NB4 (cell line): ENCODE data around the gene CLEC4C.

Source experiments
- DNase-seq: peaks from one replicate; pipeline ENCODE4 v3.0.0; 2010; ENCODE audit warnings: low read depth
- H3K4me3 ChIP-seq: one replicate; pipeline ENCODE4 v1.5.1; 2011; ENCODE audit warnings: mild to moderate bottlenecking, low read depth, low read length, moderate library complexity
- MYC ChIP-seq: IDR thresholded peaks from 2 replicates; pipeline ENCODE4 v1.6.1; 2011; ENCODE audit warnings: low read depth, low read length
- POLR2A ChIP-seq: IDR thresholded peaks from 2 replicates; pipeline ENCODE4 v1.6.1; 2011; ENCODE audit warnings: mild to moderate bottlenecking; ENCODE audit not compliant: insufficient read length; ENCODE audit errors: extremely low read depth
- TF ChIP-seq, protein P1 (sequence below): IDR thresholded peaks from one replicate; pipeline ENCODE4 v1.5.1; 2012; ENCODE audit warnings: low read depth, low read length
- TF ChIP-seq, protein P2 (sequence below): IDR thresholded peaks from 2 replicates; pipeline ENCODE4 v1.6.1; 2011; ENCODE audit warnings: low read depth, low read length

CLEC4C gene

DNA sequence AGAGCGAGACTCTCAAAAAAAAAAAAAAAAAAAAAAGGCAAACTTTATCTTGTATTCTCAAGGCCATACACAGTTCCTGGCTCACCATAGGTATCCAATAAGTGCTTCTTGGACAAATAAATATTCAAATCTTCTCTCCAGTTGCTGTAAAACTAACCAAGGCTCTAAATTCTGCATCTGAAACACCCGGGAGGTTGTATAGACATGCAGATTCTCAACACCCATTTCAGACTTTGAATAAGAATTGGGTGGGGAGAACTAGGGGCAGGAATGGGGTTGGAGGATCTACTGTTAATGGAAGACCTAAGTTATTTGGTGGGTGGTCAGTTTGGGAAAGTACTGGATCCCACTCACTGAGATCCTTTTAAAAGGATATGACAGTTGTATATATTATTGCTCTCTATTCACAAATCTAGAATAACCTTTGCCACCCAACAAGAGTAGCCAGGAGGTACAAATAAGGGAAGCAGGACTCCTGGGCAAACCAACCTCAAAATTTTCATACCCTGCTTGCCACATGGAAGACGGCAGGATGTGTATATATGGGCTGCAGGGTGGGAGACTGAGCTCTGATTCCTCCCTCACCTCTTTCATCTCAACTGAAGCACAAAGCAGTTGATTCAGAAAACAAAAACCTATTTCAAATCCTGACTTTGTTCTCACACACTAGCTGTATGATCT lies 52.5 kb downstream of the CLEC4C start:
- no peak overlapping the region for H3K4me3 ChIP-seq
- TF ChIP-seq MYC (no peak), POLR2A (no peak)
- TF ChIP-seq, protein P1, sequence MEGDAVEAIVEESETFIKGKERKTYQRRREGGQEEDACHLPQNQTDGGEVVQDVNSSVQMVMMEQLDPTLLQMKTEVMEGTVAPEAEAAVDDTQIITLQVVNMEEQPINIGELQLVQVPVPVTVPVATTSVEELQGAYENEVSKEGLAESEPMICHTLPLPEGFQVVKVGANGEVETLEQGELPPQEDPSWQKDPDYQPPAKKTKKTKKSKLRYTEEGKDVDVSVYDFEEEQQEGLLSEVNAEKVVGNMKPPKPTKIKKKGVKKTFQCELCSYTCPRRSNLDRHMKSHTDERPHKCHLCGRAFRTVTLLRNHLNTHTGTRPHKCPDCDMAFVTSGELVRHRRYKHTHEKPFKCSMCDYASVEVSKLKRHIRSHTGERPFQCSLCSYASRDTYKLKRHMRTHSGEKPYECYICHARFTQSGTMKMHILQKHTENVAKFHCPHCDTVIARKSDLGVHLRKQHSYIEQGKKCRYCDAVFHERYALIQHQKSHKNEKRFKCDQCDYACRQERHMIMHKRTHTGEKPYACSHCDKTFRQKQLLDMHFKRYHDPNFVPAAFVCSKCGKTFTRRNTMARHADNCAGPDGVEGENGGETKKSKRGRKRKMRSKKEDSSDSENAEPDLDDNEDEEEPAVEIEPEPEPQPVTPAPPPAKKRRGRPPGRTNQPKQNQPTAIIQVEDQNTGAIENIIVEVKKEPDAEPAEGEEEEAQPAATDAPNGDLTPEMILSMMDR, result no peak
- TF ChIP-seq, protein P2, sequence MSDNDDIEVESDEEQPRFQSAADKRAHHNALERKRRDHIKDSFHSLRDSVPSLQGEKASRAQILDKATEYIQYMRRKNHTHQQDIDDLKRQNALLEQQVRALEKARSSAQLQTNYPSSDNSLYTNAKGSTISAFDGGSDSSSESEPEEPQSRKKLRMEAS, result no peak
- DNase-seq, result no peak

DNA sequence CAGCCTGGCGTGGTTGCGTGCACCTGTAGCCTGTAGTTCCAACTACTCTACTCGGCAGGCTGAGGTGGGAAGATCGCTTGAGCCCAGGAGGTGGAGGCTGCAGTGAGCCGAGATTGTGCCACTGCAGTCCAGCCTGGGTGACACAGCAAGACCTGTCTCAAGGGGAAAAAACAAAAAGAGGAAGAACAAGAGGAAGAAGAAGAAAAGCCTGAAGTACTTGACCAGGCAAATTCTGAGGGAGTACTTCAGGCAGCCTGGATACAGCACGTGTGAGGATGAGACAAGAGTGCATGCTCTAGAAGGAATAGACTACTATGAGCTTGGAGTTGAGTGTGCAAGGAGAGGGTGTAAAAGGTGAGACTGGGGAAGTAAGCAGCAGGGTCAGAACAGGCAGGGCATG lies 53.4 kb downstream of the CLEC4C start:
- TF ChIP-seq, protein P1, result no peak
- TF ChIP-seq POLR2A, result no peak
- TF ChIP-seq, protein P2, result peak; percentile 55; the same call in 1 of the 2 replicates
- TF ChIP-seq MYC, result no peak
- peak; percentile 64 for DNase-seq
- H3K4me3 ChIP-seq, result no peak overlapping the region

DNA sequence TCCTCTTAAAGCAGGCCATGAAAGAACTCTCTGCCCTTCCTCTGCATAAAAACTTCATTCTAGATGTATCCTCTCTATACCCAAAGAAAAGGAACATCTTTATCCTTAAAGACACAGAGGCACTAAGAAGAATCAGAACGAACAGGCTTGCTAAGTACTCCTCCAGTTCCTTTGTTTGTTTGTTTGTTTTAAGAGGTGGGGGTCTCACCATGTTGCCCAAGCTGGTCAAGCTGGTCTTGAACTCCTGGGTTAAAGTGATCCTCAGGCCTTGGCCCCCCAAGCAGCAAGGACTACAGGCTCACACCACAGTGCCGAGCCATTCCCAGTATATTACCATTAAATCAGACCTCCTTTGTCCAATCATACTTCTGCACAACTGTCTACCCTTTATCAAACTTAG lies 65.6 kb downstream of the CLEC4C start:
- no peak overlapping the region for H3K4me3 ChIP-seq
- no peak for DNase-seq
- TF ChIP-seq POLR2A (no peak), MYC (no peak)
- TF ChIP-seq, protein P1, result no peak
- TF ChIP-seq, protein P2, result no peak
